GM18861 (cell line): ENCODE measurements around the gene IL4R.
A peak's percentile ranks its signal among the peaks of the same experiment; 100 is the strongest.
"Not testable (repeated sequence)": the region's sequence is repeated elsewhere in the genome, so short reads cannot be mapped to it uniquely, and the experiment has no call there.

ENCODE experiments used
- ATAC-seq: cut with Tn5 transposase; IDR thresholded peaks from one replicate; pipeline ENCODE4 v1.9.1; 2021; ENCODE audit not compliant: unreplicated experiment

Gene IL4R

DNA sequence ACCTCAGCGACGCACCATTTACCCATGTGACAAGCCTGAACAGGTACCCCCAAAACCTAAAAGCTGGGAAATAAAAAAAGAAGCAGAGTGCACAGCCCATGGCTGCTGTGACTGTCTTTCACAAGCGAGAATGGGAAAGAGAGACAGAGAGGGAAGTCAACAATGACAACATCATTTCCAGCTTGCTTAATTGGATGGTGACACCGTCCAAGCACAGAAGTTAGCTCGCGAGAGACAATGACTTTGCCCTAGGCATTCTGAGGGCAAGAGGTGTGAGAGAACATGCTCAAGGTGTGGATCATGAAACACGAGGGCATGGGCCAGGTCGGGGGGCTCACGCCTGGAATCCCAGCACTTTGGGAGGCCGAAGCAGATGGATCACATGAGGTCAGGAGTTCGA lies 25.9 kb upstream of the IL4R start:
- no peak for ATAC-seq

DNA sequence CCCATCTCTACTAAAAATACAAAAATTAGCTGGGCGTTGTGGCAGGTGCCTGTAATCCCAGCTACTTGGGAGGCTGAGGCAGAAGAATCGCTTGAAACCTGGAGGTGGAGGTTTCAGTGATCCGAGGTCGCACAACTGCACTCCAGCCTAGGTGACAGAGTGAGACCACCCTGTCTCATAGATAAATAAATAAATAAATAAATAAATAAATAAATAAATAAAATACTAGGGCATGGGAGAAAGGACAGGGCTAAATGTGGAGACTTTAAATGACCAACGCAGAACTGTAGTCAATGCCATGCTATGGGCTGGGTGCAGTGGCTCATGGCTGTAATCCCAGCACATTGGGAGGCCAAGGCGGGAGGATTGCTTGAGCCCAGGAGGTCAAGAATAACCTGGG lies 25.5 kb upstream of the IL4R start:
- not testable (repeated sequence) for ATAC-seq

DNA sequence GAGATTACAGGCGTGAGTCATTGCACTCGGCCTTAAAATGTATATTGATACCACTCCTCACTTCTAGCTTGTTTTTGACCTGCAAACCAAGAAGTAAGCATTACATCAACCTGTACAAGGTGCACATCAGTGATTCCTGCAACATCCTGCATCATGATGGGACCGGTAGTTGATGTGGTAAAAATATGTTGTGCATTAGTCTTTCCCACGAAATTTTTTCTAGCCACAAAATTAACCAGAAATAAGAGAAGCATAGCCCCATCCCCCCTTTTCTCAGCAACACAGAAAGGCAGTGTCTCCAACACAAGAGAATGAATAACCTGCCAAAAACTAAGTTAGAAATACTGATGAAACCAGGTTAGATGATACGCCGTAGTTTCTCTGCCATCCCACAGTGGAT lies 24.1 kb upstream of the IL4R start:
- ATAC-seq = no peak

DNA sequence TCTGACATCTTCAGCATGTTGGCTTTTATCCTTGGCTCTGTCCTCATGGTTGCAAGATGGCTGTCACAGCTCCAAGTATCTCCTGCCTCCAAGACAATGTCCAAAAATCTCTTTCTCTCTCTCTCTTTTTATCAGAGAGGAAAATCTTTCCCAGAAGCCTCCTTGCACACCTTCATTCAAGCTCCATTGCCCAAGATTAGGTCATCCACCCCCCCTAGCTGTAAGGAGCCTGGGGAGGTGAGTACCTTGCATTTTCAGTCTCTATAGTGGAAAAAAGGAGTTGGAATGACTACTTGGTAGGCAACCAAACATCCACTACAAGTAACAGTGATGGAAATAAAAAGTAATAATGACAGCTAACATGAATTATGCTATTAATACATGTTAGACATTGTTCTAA lies 23.2 kb upstream of the IL4R start:
- ATAC-seq = no peak

DNA sequence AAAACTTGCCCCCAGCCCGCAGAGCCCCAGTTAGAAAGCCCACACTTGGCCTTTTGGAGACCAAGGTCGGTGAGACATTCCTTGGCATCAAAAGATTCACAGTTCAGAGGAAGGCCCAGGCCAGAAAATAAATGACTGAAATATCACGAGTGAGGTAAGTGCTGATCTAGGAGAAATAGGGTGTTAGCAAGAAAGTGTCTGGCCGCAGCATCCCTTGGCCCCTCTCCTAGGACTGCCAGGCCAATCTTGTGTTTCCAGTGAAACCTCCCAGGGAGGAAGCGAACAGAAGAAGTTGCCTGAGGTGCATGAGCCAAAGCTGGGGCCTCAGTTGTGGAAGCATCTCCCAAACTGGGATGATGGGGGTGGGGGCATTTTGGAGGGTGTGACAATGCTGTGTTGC lies 22.7 kb upstream of the IL4R start:
- no peak for ATAC-seq

DNA sequence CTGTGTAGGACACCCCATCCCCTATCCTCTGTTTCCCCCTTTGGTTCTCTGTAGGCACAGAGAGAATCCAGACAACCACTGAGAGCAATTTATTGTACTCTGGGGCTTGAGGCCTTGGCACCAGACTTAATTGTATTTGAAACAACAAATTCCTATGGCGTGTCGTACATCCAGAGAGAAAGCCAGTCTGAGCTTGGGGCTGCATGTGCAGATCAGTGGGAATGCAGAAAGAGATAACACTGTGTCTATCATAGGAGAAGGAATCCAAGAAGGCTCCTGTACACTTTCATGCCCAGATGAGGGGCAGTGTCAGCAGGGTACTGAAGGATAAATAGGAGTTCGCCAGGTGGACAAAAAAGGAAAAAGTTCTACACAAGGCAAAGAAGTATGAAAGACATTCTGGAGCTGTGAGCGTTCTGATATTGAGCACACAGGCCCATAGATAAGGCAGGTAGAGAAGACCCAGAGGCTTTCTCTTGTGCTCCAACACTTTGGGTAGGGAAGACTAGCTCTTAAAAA lies 22.0 kb upstream of the IL4R start:
- ATAC-seq = no peak

DNA sequence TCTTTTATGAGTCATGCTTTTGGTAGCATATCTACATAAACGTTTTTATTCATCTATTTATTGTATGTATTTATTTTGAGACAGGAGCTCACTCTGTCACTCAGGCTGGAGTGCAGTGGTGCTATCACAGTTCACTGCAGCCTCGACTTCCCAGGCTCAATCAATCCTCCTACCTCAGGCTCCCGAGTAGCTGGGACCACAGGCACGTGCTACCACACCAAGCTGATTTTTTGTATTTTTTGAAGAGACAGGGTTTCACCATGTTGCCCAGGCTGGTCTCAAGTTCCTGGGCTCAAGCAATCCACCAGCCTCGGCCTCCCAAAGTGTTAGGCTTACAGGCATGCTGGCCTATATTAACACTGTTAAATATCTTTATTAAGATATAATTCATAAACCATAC lies 20.4 kb upstream of the IL4R start:
- no peak for ATAC-seq

DNA sequence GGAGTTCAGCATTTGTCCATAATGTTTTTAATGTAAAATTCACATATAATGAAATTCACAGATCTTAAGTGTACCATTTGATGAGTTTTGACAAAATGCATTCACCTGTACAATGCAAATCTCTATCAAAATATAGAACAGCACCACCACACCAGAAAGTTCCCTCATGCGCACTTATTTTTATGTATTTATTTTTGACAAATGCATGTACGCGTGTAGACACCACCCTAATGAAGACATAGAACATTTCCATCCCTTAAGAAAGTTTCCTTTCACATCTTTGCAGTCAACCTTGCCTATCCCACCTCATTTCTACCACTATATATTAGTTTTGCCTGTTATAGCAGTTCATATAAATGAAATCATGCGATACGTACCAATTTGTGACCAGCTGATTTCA lies 15.6 kb upstream of the IL4R start:
- ATAC-seq = no peak

DNA sequence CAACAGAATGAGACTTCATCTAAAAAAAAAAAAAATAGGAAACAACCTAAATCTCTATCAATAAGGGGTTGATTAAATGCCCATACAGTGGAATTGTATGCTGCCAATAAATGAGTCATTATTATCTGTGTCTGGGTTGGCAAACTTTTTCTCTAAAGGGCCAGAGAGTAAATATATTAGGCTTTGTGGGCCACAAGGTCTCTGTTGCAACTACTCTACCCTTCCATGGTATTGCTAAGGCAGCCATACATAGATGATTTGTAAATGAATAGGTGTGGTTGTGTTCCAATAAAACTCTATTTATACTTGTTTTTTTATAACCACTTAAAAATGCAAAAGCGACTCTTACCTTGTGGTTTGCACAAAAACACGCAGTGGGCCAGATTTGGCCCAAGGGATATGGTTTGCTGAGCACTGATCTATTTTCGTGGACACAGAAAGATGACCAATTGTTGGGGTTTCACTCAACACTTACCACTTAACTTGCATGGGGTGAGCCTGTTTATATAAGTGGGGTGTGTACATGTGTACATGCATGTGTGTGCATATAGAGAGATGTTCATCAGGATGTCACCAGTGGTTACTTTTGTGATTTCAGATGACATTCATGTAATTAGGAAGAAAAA lies 12.4 kb upstream of the IL4R start:
- ATAC-seq = peak; percentile 73

DNA sequence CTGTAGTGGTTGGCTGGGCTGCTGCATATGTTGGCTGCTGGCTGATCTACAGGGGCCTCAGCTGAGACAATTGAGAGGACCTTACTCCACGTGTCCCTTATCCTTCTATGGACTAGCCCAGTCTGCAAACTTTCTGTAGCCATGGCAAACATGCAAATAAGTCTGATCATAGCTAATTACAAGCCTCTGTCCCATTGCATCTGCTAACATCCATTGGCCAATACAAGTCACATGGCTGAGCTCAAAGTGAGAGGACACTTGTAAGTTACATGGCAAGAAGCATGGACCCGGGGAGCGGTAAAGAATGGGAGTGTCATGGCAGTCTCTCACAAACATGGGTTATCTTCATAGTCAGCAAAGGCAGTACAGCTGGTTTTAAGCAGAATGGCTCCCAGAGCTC lies 11.6 kb upstream of the IL4R start:
- ATAC-seq = no peak

DNA sequence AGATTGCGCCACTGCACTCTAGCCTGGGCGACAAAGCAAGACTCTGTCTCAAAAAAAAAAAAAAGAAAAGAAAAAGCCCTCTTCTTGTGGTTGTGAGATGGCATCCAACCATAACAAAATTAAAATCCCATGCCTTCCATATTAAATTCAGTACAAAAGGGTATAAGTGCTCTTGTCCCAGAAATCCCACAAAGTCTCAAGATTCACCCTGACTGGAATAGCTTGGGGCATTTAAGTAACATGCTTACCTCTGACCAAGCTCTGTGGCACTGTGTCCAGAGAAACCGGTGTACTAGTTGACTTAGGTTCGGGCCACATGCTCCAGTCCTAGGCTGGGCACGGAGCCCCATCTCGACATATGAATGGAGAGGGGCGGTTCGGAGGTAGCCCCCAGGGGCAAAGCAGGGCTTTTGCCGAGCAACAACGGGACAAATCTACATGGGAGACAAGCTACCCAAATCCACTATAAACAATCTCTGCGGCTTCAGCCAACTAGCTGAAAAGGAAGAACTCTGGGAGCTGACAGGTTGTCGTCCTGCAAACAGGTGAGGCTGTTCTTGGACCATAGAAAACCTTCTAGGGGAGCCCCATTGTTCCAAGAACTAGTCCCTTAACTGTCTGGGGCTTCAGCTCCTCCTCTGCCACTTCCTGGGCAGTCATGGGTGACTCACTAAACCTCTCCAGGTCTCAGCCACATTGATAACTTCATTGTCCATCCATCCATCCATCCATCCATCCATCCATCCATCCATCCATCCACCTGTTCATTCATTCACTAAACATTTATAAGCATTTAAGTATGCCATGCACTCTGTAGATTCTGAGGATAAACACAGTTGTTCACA lies 10.3 kb upstream of the IL4R start:
- ATAC-seq = no peak

DNA sequence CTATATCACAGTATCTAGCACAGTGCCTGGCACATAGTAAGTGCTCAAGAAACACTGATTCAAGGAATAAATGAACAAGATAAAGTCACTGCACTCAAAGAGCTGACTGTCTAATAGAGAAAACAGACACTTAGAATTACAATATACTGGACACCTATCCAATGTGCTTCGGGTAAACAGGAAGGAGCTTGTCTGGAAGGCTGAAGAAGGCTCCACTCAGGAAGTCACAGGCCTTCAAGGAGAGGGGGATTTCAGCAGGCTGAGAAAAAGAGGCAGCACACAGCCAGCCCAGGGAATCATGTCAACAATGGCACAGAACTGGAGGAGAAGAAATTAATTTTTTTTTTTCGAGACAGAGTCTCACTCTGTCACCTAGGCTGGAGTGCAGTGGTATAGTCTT lies 9.7 kb upstream of the IL4R start:
- ATAC-seq = no peak

DNA sequence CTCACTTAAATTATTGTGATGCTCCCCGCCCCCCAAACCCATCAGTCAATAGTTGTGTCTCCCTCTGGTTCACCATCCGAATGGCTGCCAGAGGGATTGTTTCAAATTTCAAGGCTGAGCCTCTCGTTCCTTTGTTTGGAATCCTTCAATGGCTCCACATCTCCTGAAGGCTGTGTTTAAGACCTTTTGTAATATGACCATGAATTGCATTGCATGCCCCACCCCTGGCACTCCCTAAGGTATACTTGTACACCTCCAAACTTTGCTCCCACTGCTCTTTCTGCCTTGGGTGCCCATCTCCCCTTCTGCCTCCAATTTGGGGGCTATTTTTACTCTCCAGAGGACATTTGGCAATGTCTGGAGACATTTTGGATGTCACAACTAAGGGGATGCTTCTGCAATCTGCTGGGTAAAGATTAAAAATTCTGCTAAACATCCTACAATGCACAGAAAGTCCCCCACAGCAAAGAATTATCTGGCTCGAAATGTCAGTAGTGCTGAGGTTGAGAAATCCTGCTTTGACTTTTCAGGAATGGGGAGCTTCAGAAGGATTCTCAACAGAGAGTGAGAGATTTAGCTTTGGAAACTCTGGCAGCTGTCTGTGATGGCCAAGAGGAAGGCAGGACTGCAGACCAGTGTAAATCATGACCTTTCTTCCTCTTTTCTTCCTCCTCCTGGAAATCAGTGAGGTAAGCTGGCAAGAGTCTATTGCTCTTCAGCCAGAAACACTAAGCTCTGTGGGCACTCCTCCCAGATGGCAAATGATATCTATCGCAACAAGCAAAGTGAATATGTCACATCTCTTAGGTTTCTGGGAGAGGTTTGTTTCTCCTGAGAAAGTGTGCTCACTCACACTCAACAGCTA lies 8.7 kb upstream of the IL4R start:
- ATAC-seq = no peak

DNA sequence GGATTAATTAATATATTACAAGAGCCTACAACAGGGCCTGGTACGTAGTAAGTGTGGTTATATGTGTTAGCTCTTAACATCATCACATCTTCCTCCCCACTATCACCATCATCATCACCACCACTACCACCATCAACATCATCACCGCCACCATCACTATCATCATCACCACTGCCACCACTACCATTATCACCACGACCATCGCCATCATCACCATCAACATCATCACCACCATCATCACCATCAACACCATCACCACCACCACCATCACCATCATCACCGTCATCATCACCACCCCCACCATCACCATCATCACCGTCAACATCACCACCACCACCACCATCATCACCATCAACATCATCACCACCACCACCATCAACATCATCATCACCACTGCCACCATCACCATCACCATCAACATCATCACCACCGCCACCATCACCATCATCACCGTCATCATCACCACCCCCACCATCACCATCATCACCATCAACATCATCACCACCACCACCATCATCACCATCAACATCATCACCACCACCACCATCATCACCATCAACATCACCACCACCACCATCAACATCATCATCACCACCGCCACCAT lies 7.8 kb upstream of the IL4R start:
- no peak for ATAC-seq

DNA sequence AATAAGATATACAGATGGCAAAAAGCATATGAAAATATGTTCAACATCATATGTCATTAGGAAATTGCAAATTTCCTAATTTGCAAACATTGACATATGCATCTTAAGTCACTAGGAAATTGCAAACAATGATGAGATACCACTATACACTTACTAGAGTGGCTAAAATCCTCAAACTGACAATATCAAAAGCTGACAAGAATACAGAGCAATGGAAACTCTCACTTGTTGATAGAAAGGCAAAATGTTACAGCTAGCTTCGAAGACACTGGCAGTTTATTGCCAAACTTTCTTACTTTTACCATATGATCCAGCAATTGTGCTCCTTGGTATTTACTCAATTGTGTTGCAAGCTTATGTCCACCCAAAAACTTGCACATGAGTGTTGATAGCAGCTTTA lies 5.0 kb upstream of the IL4R start:
- ATAC-seq = no peak

DNA sequence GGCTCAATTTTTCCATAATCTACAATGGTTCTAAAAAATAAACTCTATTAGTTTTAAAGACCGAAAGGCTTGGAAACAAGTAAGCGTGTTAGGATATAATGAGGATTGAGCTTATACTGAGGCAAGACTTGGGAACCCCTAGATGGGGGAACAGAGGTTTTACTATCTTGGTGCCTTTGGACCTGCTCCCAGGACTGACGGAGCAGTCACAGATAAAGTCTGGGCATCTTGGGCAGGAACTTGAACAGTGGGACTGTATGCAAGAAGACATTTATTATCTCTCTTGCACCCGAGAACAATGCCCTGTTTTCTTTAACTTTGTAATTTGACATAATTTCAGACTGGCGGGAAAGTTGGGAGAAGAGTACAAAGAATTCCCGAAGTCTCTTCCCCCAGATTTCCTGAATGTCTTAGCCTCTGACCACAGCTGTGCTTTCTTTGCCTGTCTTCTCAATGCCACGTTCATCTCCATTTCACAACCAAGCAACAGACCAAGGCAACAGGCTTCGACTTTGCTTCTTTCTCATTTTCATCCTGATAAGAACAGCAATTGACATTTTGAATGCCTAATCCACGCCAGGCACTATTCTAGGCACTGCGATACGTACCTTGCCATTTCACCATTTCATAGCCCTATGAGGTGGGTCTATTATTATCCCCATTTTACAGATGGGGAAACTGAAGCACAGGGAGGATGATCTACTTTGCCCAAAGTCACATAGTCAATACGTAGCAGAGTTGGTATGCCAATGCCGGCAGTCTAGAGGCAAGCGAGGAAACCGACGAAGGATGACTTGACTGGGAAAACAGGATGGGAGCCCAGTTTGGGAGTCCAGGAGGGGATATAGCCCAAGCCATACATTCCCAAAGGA lies 3.0 kb upstream of the IL4R start:
- no peak for ATAC-seq

DNA sequence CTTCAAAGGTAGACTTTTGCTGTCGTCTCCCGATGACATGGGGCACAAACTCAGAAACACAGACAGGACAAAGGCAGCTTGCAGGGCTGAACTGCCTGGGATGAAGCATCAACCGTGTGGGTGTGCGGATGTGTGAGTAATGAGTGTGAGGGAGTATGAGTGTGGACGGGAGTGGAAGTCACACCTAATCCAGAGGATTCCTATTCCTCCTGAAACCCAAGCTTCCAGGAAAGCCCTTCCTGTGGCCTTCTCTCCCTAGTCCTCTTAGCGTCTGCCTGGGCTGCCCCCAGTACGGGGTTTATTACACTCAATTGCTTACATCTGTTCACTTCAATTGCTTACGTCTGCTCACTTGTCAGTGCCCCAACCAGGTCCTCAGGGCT lies 2.3 kb upstream of the IL4R start:
- ATAC-seq = no peak

DNA sequence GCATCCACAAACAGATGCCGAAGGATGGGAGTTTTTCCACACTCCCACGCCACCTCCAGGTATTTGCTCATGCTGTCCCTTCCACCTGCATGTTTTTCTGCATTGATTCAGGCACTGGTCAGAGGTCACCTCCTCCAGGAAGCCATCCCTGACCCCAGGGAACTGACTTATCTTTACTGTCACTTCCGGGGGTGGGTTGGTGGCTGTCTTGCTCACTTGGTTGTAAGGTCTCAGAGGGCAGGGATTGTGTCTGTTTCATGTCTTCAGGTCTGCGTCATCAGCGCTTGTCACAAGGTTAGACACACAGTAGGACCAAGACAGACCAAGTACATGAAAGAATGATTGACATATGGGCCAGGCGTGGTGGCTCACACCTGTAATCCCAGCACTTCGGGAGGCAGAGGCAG lies 1.9 kb upstream of the IL4R start:
- no peak for ATAC-seq

DNA sequence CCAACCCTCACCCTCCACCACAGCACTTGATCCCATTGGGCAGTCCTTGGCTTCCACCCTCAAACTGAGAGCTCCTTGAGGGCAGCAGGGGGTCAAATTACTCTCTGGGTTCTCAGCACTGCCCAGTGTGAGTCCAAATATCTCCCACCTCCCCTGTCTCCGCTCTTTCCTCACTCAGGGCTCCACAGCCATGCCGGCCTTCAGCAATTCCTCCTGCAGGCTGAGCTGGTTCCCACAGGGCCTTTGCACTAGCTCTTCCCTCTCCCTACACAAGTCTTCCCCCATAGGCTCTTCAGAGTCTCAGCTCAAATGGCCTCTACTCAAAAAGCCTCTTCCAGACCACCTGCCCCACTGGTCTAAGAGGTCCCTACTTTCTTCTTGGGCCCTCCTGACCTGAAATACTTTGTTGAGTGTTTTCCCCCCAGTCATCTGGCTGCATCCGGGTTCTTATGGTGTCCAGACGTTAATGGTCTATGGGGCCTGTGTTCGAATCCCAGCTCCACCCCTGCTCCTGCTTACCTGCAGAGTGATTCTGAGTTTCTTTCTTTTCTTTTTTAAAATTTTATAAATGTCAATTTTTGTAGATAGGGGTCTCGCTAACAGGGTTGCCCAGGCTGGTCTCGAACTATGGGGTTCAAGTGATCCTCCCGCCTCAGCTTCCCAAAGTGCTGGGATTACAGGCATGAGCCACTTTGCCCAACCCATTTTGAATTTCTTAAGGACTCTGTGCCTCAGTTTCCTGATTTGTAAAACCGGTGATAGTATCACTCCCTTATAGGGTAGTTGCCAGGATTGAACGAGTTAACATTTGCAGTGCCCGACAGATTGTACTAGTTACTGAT lies 973 bp upstream of the IL4R start:
- no peak for ATAC-seq
